Activated CD4-positive, alpha-beta T cell treated with anti-CD3 and anti-CD28 coated beads, Interleukin-2, Interleukin-6, amounts not matched to agents 100 ng/mL and 50 ng/mL, durations not matched to agents 16 hours and 8 hours (primary cell): ENCODE data around the gene ZMYM4.

ENCODE experiments used
- DNase-seq: peaks from one replicate; pipeline ENCODE4 v3.0.0-alpha.2; 2020

Gene ZMYM4

GRCh38 chr1:35408925-35409324, 140.4 kb downstream of the ZMYM4 start:
- no peak for DNase-seq

- DNase-seq, result no peak
Measured at GRCh38 chr1:35426097-35426586, 157.6 kb downstream of the ZMYM4 start.

DNA sequence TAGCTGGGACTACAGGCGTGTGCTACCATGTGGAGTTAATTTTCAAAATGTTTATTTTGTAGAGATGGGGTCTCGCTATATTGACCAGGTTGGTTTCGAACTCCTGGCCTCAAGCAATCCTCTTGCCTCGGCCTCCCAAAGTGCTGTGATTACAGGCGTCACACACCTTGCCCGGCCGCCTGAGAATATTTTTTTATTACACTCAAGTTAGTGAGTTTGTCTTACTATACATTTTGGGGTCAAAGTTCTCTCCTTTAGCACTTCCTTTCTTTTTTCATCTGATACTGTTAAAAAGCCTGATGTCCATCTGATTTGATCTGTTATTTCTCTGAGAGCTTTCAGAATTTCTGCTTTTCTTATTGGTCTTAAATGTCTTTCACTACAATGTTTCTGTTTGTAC, 159.9 kb downstream of the ZMYM4 start:
- no peak for DNase-seq

GRCh38 chr1:35430762-35431161, 162.3 kb downstream of the ZMYM4 start:
- DNase-seq, result no peak

DNA sequence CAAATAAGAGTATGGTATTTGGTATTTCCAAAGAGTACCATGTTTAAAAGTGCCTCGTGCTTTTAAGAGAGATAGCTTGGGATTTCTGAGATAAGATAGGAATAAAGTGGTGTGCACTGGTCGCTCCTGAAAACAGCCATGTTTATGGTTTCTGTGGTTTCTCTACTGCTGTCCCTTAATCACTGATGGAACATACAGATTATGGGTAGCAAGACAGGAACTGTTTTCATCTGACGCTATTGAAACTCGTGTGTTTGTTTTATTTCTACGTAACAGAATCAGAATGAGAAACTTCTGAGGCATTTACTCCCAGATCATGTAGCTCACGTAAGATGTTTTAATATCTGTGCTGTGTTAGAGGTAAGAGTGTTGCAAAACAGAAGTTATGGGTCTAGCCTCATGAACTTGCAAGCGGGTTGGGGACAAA, 162.7 kb downstream of the ZMYM4 start:
- DNase-seq, result peak; percentile 48

- DNase-seq, result no peak
Measured at GRCh38 chr1:35432231-35432630, 163.7 kb downstream of the ZMYM4 start.

- DNase-seq, result no peak
Measured at GRCh38 chr1:35433714-35434113, 165.2 kb downstream of the ZMYM4 start.

- DNase-seq, result no peak
Measured at GRCh38 chr1:35434703-35435102, 166.2 kb downstream of the ZMYM4 start.

- DNase-seq, result no peak
Measured at GRCh38 chr1:35436078-35436477, 167.6 kb downstream of the ZMYM4 start.

- DNase-seq, result no peak
Measured at GRCh38 chr1:35437200-35437599, 168.7 kb downstream of the ZMYM4 start.

GRCh38 chr1:35439626-35440025, 171.1 kb downstream of the ZMYM4 start:
- DNase-seq, result no peak

DNA sequence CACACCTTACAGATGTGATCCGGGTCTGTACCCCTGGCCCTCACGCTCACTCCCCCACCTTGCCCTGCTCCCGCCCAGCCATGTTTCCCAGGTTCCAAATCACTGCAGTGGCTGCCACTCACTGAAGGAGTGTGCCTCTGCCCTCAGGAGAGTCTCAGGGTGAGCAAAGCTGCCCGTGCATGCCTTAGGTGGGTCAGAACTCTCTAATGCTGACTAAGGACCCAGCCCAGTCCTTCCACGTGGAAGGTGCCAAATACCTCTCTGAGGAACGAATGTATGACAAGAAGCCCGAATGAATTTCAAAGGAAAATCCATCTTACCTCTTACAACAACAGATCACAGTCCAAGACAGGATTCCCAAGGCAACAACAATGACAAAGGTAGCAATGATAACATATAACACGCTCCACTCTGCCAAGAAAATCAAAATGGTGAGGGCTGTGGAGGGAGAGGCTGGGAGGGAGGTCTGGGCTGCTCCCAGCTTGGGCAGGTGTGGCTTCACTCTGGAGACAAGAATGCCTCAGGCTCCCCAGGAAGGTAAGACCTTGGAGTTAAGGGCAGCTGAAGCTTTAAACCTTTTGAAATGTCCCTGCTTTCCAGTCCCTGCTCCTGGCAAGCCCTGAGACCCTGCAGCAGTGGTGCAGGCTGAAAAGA, 173.5 kb downstream of the ZMYM4 start:
- DNase-seq, result no peak

DNA sequence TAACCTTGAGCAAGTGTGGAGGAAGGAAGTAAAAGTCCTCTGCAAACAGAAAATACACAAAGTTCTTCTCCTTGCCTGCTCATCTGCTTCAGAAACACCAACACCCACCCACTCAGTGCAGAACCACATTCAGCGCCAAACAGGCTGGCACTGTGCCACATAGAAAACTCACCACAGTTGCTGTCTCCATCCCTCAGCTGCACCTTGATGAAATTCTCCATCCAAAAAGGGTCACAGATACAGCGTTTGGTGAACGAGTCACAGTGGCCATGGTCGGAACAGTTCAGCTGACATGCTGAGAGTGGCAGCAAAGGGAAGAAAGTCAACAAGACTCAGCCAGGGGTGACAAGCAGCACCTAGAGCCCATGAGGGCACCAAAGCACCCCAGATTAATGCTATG, 174.2 kb downstream of the ZMYM4 start:
- DNase-seq, result peak; percentile 16

- no peak for DNase-seq
Measured at GRCh38 chr1:35443768-35444518, 175.4 kb downstream of the ZMYM4 start.

GRCh38 chr1:35444519-35444774, 175.9 kb downstream of the ZMYM4 start:
- no peak for DNase-seq

- peak; percentile 28 for DNase-seq
Measured at GRCh38 chr1:35447278-35447677, 178.8 kb downstream of the ZMYM4 start.

DNA sequence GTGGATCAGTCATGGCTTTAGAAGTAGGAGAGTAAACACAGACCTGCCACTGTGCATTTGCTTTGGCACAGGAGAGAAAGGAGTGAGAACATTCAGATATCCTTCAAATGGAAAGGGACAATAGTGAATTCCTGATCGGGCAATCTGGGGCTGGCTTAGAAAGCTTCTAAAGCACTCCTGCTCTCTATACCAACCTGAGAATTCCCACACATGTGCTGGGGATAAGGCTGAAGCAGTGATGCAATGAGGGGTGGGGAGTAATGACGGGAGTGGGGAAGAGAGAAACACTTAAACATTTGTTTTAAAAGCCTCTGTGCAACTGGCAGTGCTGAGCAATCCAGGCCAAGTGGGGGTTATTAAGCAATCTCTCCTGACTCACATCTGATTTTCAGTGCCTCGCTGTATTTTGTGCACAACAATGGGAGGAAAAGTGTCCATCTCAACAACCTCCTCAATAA, 179.9 kb downstream of the ZMYM4 start:
- DNase-seq, result no peak

DNA sequence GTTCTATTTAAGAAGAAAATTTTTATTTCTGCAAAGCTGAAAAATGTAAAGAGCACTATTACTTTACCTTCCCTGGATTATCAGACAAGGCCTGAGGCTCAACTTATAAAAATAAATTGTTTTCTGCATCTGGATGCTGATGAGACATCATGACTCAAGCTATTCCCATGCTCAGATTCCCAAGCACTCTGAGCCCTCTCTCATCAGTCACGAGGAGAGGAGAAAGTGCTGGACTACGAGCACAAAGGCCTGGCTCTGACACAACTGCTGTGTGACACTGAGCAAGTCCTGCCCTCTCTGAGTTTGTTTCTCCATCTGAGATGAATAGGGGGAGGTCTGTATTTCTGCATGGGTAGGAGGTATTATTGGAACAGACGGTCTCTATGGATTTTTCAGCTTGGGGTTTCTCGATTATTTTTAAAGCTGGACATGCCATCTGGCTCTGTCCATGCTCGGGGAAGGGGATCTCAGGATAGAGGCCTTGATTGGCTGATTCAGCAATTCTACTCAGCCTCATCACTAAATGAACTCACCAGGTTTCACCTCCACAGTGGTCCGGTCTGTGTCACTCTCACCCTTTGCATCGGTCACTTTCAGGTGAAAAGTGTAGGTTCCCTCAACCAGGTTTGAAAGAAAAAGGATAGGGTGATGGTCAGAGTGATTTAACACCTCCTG, 181.0 kb downstream of the ZMYM4 start:
- DNase-seq, result no peak

DNA sequence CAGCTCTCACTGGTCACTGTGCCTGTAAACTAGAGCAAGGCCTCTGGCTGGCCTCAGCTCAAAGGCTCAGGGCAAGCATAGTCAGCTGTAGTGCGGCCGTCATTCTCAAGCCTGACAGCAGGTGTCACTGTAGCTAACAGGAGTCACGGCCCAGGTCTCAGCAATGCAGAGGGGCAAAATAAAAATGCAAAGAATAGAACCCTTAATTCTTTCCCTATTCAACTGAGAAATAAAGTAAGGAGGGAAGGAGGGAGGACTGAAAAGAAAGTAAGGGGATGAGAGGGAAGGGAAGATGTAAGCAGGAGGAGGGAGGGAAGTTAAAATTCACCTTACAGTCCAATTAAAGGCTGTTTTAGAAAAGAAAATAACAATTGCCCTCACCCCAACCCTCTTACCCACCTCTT, 182.6 kb downstream of the ZMYM4 start:
- DNase-seq, result peak; percentile 84

- no peak for DNase-seq
Measured at GRCh38 chr1:35452106-35452774, 183.7 kb downstream of the ZMYM4 start.

- DNase-seq, result no peak
Measured at GRCh38 chr1:35453031-35453430, 184.5 kb downstream of the ZMYM4 start.

GRCh38 chr1:35454176-35454575, 185.7 kb downstream of the ZMYM4 start:
- no peak for DNase-seq

DNA sequence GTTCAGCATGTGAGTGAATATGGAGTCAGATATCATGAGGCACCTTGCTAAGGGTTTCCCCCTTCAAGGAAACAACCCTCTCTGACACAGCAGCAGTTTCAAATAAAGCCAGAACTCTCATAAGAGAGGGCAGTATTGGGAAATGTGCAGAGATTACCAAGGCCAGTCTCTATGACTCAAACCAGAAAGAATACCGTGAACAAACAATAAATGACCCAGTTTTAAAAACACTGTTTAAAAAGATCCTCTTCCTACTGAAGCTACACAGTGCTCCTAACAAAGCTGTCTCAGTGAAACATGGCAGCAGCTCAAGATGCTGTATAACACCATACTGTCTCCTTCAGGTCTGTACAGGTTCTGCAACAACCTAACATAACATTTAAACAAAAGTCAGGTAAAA, 186.1 kb downstream of the ZMYM4 start:
- DNase-seq, result peak; percentile 46

DNA sequence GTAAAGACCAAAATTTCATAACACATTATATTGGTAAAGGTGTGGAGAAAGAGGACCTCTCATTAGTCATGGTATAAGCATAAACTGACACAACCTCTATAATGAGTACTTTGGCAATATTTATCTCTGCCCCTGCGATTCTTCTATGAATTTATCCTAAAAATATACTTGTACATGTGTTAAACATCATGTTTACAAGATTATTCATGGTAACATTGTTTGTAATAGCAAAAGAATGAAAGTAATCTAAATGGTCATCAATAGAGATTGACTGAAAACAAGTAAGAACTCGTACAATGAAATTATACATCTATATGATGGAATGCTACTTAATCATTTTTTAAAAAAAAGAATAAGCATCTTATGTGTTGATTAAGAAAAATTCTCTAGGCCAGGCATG, 192.3 kb downstream of the ZMYM4 start:
- no peak for DNase-seq
